Duodenal mucosa (tissue), 2 donors: Measurements from ENCODE around the gene LCP2.

Experiments
- H3K27ac ChIP-seq: one replicate; pipeline ENCODE4 v1.7.0; 2013; ENCODE audit warnings: low read depth, low read length
- H3K27me3 ChIP-seq, 2 donors: one replicate each; pipeline ENCODE4 v1.7.0; 2013; ENCODE audit warnings: low read length in 2 of 2, control low read depth in 1 of 2; ENCODE audit not compliant: insufficient read depth in 2 of 2, control insufficient read depth in 1 of 2
- H3K36me3 ChIP-seq, 2 donors: one replicate each; pipeline ENCODE4 v1.7.0; 2013; ENCODE audit warnings: low read length in 2 of 2, control low read depth in 1 of 2; ENCODE audit not compliant: insufficient read depth in 2 of 2, control insufficient read depth in 1 of 2
- H3K4me1 ChIP-seq, 2 donors: one replicate each; pipeline ENCODE4 v1.7.0; 2013; ENCODE audit warnings: low read length in 2 of 2, control low read depth in 1 of 2; ENCODE audit not compliant: insufficient read depth in 2 of 2, control insufficient read depth in 1 of 2
- H3K4me3 ChIP-seq, 2 donors: one replicate each; pipeline ENCODE4 v1.7.0; 2013; ENCODE audit warnings: low read length in 2 of 2, low read depth in 1 of 2
- H3K9ac ChIP-seq, 2 donors: one replicate each; pipeline ENCODE4 v1.7.0; 2013; ENCODE audit warnings: low read length in 2 of 2, low read depth in 1 of 2
- H3K9me3 ChIP-seq, 2 donors: one replicate each; pipeline ENCODE4 v1.7.0; 2013; ENCODE audit warnings: low read length in 2 of 2, control low read depth in 1 of 2; ENCODE audit not compliant: control insufficient read depth in 1 of 2

LCP2 gene

DNA sequence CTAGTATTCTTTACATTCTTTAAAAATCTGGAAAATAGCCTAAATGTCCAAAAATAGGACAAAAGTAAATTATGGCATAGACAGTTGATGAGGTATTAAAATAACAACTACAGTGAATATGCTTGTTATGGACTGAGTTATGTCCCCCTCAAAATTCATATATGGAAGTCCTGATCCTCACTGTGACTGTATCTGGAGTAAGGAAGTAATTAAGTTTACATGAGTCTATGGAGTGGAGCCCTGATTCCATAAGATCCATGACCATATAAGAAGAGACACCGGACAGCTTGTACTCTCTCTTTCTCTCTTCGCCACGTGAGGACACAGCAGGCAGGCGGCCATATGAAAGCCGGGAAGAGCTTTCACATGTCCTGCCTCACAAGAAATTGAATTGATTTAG is 93.4 kb downstream of the LCP2 start:
- Histone ChIP-seq H3K36me3 (no peaks in the 10 kb centered on the region), H3K9me3 (no peaks in the 10 kb centered on the region), H3K27me3 (peaks cover 0 to 3% of the 10 kb centered on the region in 2 donors), H3K9ac (no peak overlapping the region), H3K4me3 (no peak overlapping the region), H3K4me1 (no peaks in the 10 kb centered on the region), H3K27ac (no peak overlapping the region)

DNA sequence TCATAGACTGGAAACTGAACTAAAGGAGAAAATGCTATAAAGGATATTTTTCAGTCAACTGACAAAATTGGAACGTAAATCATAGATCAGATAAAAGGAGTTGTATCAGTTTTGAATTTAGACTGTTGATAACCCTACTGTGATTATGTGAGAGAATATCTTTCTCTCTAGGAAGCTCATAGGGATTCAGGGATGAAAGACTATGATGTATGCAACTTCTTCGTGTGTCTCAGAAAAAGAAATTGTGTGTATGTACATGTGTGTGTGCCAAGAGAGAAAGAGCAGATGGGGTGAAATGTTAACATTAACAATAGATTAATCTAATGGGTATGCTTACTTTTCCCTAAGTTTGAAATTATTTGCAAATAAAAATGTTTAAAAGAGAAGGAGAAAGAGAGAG is 95.5 kb downstream of the LCP2 start:
- H3K9me3 ChIP-seq = no peaks in the 10 kb centered on the region
- H3K27ac ChIP-seq = no peak overlapping the region
- H3K9ac ChIP-seq = no peak overlapping the region
- H3K4me1 ChIP-seq = no peaks in the 10 kb centered on the region
- H3K27me3 ChIP-seq = no peaks in the 10 kb centered on the region
- H3K36me3 ChIP-seq = no peaks in the 10 kb centered on the region
- no peak overlapping the region for H3K4me3 ChIP-seq

DNA sequence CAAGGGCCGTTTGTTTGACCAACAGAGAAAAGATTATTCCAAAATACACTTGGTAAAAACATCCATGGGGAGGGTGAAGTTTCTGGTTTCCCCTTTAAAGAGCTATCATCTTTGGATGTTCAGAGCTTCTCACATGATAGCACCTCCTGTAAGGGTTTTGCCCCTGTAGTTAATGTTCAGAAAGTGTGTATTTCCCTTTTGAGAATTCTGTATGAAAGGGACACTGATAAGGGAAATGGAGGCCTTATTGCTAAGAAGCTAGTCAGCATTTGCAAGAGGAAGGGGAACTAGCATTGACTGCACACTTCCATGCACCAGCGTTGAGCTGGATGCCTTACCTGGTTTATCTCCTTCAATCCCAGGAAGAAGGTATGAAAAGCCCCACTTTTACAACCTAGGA is 96.3 kb downstream of the LCP2 start:
- Histone ChIP-seq H3K27ac (no peak overlapping the region), H3K36me3 (no peaks in the 10 kb centered on the region), H3K4me3 (no peak overlapping the region), H3K9ac (no peak overlapping the region), H3K4me1 (no peaks in the 10 kb centered on the region), H3K9me3 (no peaks in the 10 kb centered on the region), H3K27me3 (no peaks in the 10 kb centered on the region)

- Histone ChIP-seq H3K27me3 (no peaks in the 10 kb centered on the region), H3K4me3 (no peak overlapping the region), H3K9ac (no peak overlapping the region), H3K9me3 (no peaks in the 10 kb centered on the region), H3K36me3 (no peaks in the 10 kb centered on the region), H3K27ac (no peak overlapping the region), H3K4me1 (no peaks in the 10 kb centered on the region)
Observed at GRCh38 chr5:170200876-170201275, 96.7 kb downstream of the LCP2 start.
